IPS DF 6.9 (cell line): Measurements from ENCODE around the gene GALP.
A peak's percentile ranks its signal among the peaks of the same experiment; 100 is the strongest.
"Not testable (repeated sequence)": the region's sequence is repeated elsewhere in the genome, so short reads cannot be mapped to it uniquely, and the experiment has no call there.

Experiments used
- DNase-seq: peaks from one replicate; pipeline ENCODE4 v3.0.0-alpha.2; 2013; ENCODE audit warnings: low read depth, low spot score
- H3K27ac ChIP-seq: one replicate; pipeline ENCODE4 v1.5.1; 2013; ENCODE audit warnings: low read length, control low read depth
- H3K27me3 ChIP-seq: 2 replicates; pipeline ENCODE4 v1.6.1; 2013; ENCODE audit warnings: mild to moderate bottlenecking, low read length; ENCODE audit not compliant: control insufficient read depth, insufficient read depth
- H3K36me3 ChIP-seq: 2 replicates; pipeline ENCODE4 v1.6.1; 2013; ENCODE audit warnings: low read length; ENCODE audit not compliant: control insufficient read depth, insufficient read depth
- H3K4me1 ChIP-seq: 2 replicates; pipeline ENCODE4 v1.6.1; 2013; ENCODE audit warnings: low read length; ENCODE audit not compliant: control insufficient read depth, insufficient read depth
- H3K4me3 ChIP-seq: 2 replicates; pipeline ENCODE4 v1.5.1; 2013; ENCODE audit warnings: mild to moderate bottlenecking, low read length
- H3K9me3 ChIP-seq: 2 replicates; pipeline ENCODE4 v1.6.1; 2013; ENCODE audit warnings: low read length, inconsistent platforms; ENCODE audit not compliant: control insufficient read depth, insufficient read depth
- WGBS: extraction: QIAGEN DNeasy Blood & Tissue Kit; methylation state at CpG from one replicate; pipeline ENCODE4 v1.1.7; 2013; ENCODE audit warnings: mixed read lengths, missing lambda C conversion rate; ENCODE audit not compliant: insufficient read length, insufficient coverage; 5-methylcytosine and 5-hydroxymethylcytosine counted together

Gene GALP

GRCh38 chr19:56159622-56160271 lies 16.1 kb upstream of the GALP start:
- Histone ChIP-seq H3K27ac (no peak overlapping the region), H3K9me3 (no peaks in the 10 kb centered on the region), H3K4me3 (no peak overlapping the region), H3K36me3 (peaks cover 18% of the 10 kb centered on the region), H3K27me3 (0 out of 2 replicates have a peak, but pooled peaks cover 2% of the 10 kb centered on the region), H3K4me1 (no peaks in the 10 kb centered on the region)
- WGBS = no CpG with 5 or more reads among the region's 69 CpGs
- DNase-seq = no peak

GRCh38 chr19:56161534-56161933 lies 14.3 kb upstream of the GALP start:
- H3K9me3 ChIP-seq = no peaks in the 10 kb centered on the region
- no peak overlapping the region for H3K4me3 ChIP-seq
- no peak for DNase-seq
- H3K27me3 ChIP-seq = 0 out of 2 replicates have a peak, but pooled peaks cover 2% of the 10 kb centered on the region
- H3K27ac ChIP-seq = no peak overlapping the region
- H3K36me3 ChIP-seq = peaks cover 15% of the 10 kb centered on the region
- no peaks in the 10 kb centered on the region for H3K4me1 ChIP-seq
- WGBS = no CpG with 5 or more reads among the region's 11 CpGs

- Histone ChIP-seq H3K36me3 (peaks cover 15% of the 10 kb centered on the region; the same call in 1 of the 2 replicates), H3K4me1 (no peaks in the 10 kb centered on the region), H3K27me3 (0 out of 2 replicates have a peak, but pooled peaks cover 2% of the 10 kb centered on the region), H3K4me3 (no peak overlapping the region), H3K27ac (no peak overlapping the region), H3K9me3 (no peaks in the 10 kb centered on the region)
- DNase-seq = no peak
- no CpG with 5 or more reads among the region's 9 CpGs for WGBS
Measured at GRCh38 chr19:56162258-56162657, 13.6 kb upstream of the GALP start.

- no peak for DNase-seq
- Histone ChIP-seq H3K9me3 (no peaks in the 10 kb centered on the region), H3K4me3 (no peak overlapping the region), H3K27ac (no peak overlapping the region), H3K36me3 (peaks cover 15% of the 10 kb centered on the region; the same call in 1 of the 2 replicates), H3K4me1 (no peaks in the 10 kb centered on the region), H3K27me3 (0 out of 2 replicates have a peak, but pooled peaks cover 2% of the 10 kb centered on the region)
- WGBS = no CpG with 5 or more reads among the region's 13 CpGs
Measured at GRCh38 chr19:56163097-56163496, 12.7 kb upstream of the GALP start.

- no CpG with 5 or more reads among the region's 7 CpGs for WGBS
- 0 out of 2 replicates have a peak, but pooled peaks cover 2% of the 10 kb centered on the region for H3K27me3 ChIP-seq
- H3K4me1 ChIP-seq = no peaks in the 10 kb centered on the region
- H3K36me3 ChIP-seq = no peaks in the 10 kb centered on the region
- H3K4me3 ChIP-seq = no peak overlapping the region
- peak; percentile 35 for DNase-seq
- no peak overlapping the region for H3K27ac ChIP-seq
- no peaks in the 10 kb centered on the region for H3K9me3 ChIP-seq
Measured at GRCh38 chr19:56167064-56167578, 8.7 kb upstream of the GALP start.

- WGBS = no CpG with 5 or more reads among the region's 14 CpGs
- no peaks in the 10 kb centered on the region for H3K36me3 ChIP-seq
- no peak for DNase-seq
- H3K27me3 ChIP-seq = no peaks in the 10 kb centered on the region
- no peaks in the 10 kb centered on the region for H3K4me1 ChIP-seq
- no peak overlapping the region for H3K27ac ChIP-seq
- no peaks in the 10 kb centered on the region for H3K9me3 ChIP-seq
- H3K4me3 ChIP-seq = no peak overlapping the region
Measured at GRCh38 chr19:56170261-56170660, 5.5 kb upstream of the GALP start.

GRCh38 chr19:56174086-56174485 lies 1.7 kb upstream of the GALP start:
- no CpG with 5 or more reads among the region's 9 CpGs for WGBS
- H3K27me3 ChIP-seq = no peaks in the 10 kb centered on the region
- DNase-seq = no peak
- no peaks in the 10 kb centered on the region for H3K36me3 ChIP-seq
- no peaks in the 10 kb centered on the region for H3K9me3 ChIP-seq
- no peaks in the 10 kb centered on the region for H3K4me1 ChIP-seq
- no peak overlapping the region for H3K27ac ChIP-seq
- no peak overlapping the region for H3K4me3 ChIP-seq

GRCh38 chr19:56174550-56174949 lies 1.3 kb upstream of the GALP start:
- Histone ChIP-seq H3K4me1 (no peaks in the 10 kb centered on the region), H3K27me3 (no peaks in the 10 kb centered on the region), H3K36me3 (no peaks in the 10 kb centered on the region), H3K9me3 (no peaks in the 10 kb centered on the region), H3K27ac (no peak overlapping the region), H3K4me3 (no peak overlapping the region)
- WGBS = no CpG with 5 or more reads among the region's 11 CpGs
- DNase-seq = no peak

GRCh38 chr19:56176310-56176709 lies 502 bp downstream of the GALP start:
- WGBS = no CpG with 5 or more reads among the region's 11 CpGs
- not testable (repeated sequence) for H3K4me3 ChIP-seq, H3K27me3 ChIP-seq, H3K27ac ChIP-seq, H3K9me3 ChIP-seq, DNase-seq, H3K4me1 ChIP-seq, H3K36me3 ChIP-seq

GRCh38 chr19:56176881-56177280 lies 1.1 kb downstream of the GALP start:
- no peak for DNase-seq
- no peaks in the 10 kb centered on the region for H3K4me1 ChIP-seq
- H3K27ac ChIP-seq = no peak overlapping the region
- no CpG with 5 or more reads among the region's 18 CpGs for WGBS
- no peak overlapping the region for H3K4me3 ChIP-seq
- H3K27me3 ChIP-seq = no peaks in the 10 kb centered on the region
- H3K9me3 ChIP-seq = no peaks in the 10 kb centered on the region
- no peaks in the 10 kb centered on the region for H3K36me3 ChIP-seq
